PC-9 (cell line): ENCODE results near the gene PSMD1. TPM values are rescaled to one million over a fixed set of nuclear protein-coding genes. Genes with fewer than 3 reads are reported as not detected.

Source experiments
- BruUV-seq: library from RNA; stranded (reverse); fragments of 400-500 nt; replicated peaks from 2 replicates; lab custom pipeline; 2021; lab: Mats Ljungman, UMichigan
- CTCF ChIA-PET: fragments of 300-600 bp; sonication (Branson Sonifier 250); formaldehyde crosslinking; loops from one replicate; lab custom pipeline; 2022; ENCODE audit warnings: antibody characterized with exemption; lab: Charles Lee
- POLR2A ChIA-PET: fragments of 300-600 bp; sonication (Branson Sonifier 250); formaldehyde crosslinking; loops from one replicate; lab custom pipeline; 2022; ENCODE audit warnings: antibody characterized with exemption; ENCODE audit not compliant: unreplicated experiment; lab: Charles Lee
- DNase-seq, 2 experiments: peaks; one replicate each; pipeline versions ENCODE4 v3.0.0 to v3.0.0-alpha.2; 2015 to 2022; ENCODE audit warnings: mixed read lengths in 1 of 2
- H2AFZ ChIP-seq: fragments of 200-600 bp; sonication (generic); 2 replicates; pipeline ENCODE4 v1.8.1; 2017; ENCODE audit warnings: antibody characterized with exemption
- H3F3A ChIP-seq: fragments of 200-600 bp; sonication (generic); 2 replicates; pipeline ENCODE4 v1.8.1; 2017; ENCODE audit warnings: antibody characterized with exemption, mild to moderate bottlenecking, low read depth; ENCODE audit not compliant: insufficient read depth
- H3K27ac ChIP-seq: fragments of 200-600 bp; sonication (generic); 2 replicates; pipeline ENCODE4 v1.6.1; 2016; ENCODE audit warnings: mixed run types
- H3K27me3 ChIP-seq: fragments of 200-600 bp; sonication (generic); 2 replicates; pipeline ENCODE4 v1.6.1; 2016; ENCODE audit warnings: low read depth, mixed run types; ENCODE audit not compliant: insufficient read depth
- H3K36me3 ChIP-seq: fragments of 200-600 bp; sonication (generic); 2 replicates; pipeline ENCODE4 v1.6.1; 2016; ENCODE audit warnings: low read depth, mixed run types
- H3K4me1 ChIP-seq: fragments of 200-600 bp; sonication (generic); replicated peaks from 2 replicates; pipeline ENCODE4 v1.6.1; 2016; ENCODE audit warnings: mixed run types; ENCODE audit not compliant: insufficient read depth
- H3K4me2 ChIP-seq: fragments of 200-600 bp; sonication (generic); 2 replicates; pipeline ENCODE4 v1.6.1; 2017; ENCODE audit warnings: mixed run types
- H3K4me3 ChIP-seq: fragments of 200-600 bp; sonication (generic); 2 replicates; pipeline ENCODE4 v1.6.1; 2016; ENCODE audit warnings: mixed run types
- H3K79me2 ChIP-seq: fragments of 200-600 bp; sonication (generic); 2 replicates; pipeline ENCODE4 v1.6.1; 2017; ENCODE audit warnings: low read depth, mixed run types
- H3K9me2 ChIP-seq: fragments of 200-600 bp; sonication (generic); 2 replicates; pipeline ENCODE4 v1.8.1; 2017; ENCODE audit warnings: mild to moderate bottlenecking; ENCODE audit not compliant: insufficient read depth
- H3K9me3 ChIP-seq: fragments of 200-600 bp; sonication (generic); 2 replicates; pipeline ENCODE4 v1.8.1; 2016; ENCODE audit warnings: low read depth; ENCODE audit not compliant: insufficient read depth
- H4K20me1 ChIP-seq: fragments of 200-600 bp; sonication (generic); 2 replicates; pipeline ENCODE4 v1.8.1; 2017; ENCODE audit not compliant: insufficient read depth
- EZH2 ChIP-seq: fragments of 200-600 bp; sonication (generic); IDR thresholded peaks from 2 replicates; pipeline ENCODE4 v1.8.0; 2017; ENCODE audit warnings: antibody characterized with exemption, low read depth
- intact Hi-C: fragments of 100-400 bp; cut with micrococcal nuclease; formaldehyde crosslinking; loops from one replicate; pipeline ENCODE4 v1.10.0; 2022; ENCODE audit not compliant: unreplicated experiment
- total RNA-seq: library from RNA; stranded (reverse); gene quantifications from 2 replicates; pipeline ENCODE4 v1.2.3, GENCODE V29; 2021
- TF ChIP-seq, protein P1 (sequence below): fragments of 200-600 bp; sonication (generic); conservative IDR thresholded peaks from 2 replicates; pipeline ENCODE4 v1.6.1; 2017; ENCODE audit warnings: mixed run types, antibody characterized with exemption, mild to moderate bottlenecking, moderate library complexity

PSMD1 gene
- total RNA-seq, 1 experiment from 2014 or later: 119 TPM

DNA sequence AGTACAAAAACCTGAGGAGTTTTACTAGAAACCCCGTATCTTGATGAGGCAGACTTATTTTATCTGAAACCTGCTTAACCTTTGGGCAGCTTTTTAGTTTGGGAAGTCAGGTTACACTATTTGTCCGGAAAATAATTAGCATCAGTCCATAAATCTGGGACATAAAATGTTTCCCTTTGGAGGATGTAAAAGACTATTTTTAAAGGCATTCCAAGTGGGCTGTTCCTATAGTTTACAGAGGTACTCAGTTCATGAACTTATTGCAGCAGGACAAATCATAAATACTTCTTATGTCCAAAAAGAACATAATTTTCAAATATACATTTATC lies 61.9 kb downstream of the PSMD1 start:
- ChIA-PET CTCF (no interaction called here), POLR2A (no interaction called here)
- H3K4me3 ChIP-seq: no peak overlapping the region
- H3K9me2 ChIP-seq: no peaks in the 10 kb centered on the region
- H3K79me2 ChIP-seq: peaks cover 10% of the 10 kb centered on the region
- no peak overlapping the region for H3K27ac ChIP-seq
- no peaks in the 10 kb centered on the region for H3K4me1 ChIP-seq
- no peaks in the 10 kb centered on the region for H3K27me3 ChIP-seq
- H2AFZ ChIP-seq: no peak overlapping the region
- H3K4me2 ChIP-seq: no peak overlapping the region
- no peaks in the 10 kb centered on the region for H3F3A ChIP-seq
- no peaks in the 10 kb centered on the region for H3K9me3 ChIP-seq
- no peak for DNase-seq
- intact Hi-C loops: no loop called here
- H4K20me1 ChIP-seq: peaks cover 12% of the 10 kb centered on the region
- no TSS peak for BruUV-seq
- H3K36me3 ChIP-seq: 0 out of 2 replicates have a peak, but pooled peaks cover 10% of the 10 kb centered on the region
- TF ChIP-seq, protein P1, sequence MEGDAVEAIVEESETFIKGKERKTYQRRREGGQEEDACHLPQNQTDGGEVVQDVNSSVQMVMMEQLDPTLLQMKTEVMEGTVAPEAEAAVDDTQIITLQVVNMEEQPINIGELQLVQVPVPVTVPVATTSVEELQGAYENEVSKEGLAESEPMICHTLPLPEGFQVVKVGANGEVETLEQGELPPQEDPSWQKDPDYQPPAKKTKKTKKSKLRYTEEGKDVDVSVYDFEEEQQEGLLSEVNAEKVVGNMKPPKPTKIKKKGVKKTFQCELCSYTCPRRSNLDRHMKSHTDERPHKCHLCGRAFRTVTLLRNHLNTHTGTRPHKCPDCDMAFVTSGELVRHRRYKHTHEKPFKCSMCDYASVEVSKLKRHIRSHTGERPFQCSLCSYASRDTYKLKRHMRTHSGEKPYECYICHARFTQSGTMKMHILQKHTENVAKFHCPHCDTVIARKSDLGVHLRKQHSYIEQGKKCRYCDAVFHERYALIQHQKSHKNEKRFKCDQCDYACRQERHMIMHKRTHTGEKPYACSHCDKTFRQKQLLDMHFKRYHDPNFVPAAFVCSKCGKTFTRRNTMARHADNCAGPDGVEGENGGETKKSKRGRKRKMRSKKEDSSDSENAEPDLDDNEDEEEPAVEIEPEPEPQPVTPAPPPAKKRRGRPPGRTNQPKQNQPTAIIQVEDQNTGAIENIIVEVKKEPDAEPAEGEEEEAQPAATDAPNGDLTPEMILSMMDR: no peak
- no peak for TF ChIP-seq EZH2

DNA sequence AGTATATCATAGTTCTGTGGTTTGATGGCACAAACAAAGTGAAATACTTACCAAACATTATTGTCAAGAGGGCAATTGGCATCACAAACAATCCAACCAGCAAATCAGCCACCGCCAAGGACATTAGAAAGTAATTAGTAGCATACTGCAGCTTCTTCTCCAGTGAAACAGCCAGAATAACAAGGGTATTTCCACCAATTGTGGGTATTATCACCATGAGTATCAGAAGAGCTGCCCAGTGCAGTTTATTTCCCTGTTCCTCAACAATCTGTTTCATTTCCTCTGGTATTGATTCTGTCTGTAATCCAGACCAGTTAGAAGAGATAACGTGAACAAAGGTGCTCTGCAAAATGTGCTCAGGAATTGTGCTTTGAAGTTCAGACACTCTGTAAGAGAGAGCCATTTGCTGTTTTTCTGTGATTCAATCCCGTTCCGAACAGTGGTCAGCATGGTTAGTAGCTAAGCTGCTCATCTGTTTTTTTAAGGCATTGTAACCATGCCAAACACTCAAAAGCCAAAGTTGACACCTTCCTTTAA lies 66.8 kb downstream of the PSMD1 start:
- POLR2A ChIA-PET: no interaction called here
- CTCF ChIA-PET: interaction anchor here (0.7 kb wide), 2 partner anchors 14 to 44 kb away, joined by 3 read pairs; no protein-coding TSS in a partner anchor
- no TSS peak for BruUV-seq
- Histone ChIP-seq H3K27me3 (no peaks in the 10 kb centered on the region), H3K9me2 (no peaks in the 10 kb centered on the region), H3K4me3 (no peak overlapping the region), H3K9me3 (no peaks in the 10 kb centered on the region), H3K36me3 (peaks cover 24% of the 10 kb centered on the region), H3K4me1 (peaks cover 4% of the 10 kb centered on the region), H3K27ac (no peak overlapping the region), H3K4me2 (no peak overlapping the region), H4K20me1 (no peaks in the 10 kb centered on the region), H2AFZ (no peak overlapping the region), H3F3A (peaks cover 6% of the 10 kb centered on the region; the same call in 1 of the 2 replicates), H3K79me2 (peaks cover 27% of the 10 kb centered on the region)
- TF ChIP-seq, protein P1: no peak
- TF ChIP-seq EZH2: no peak
- no peak for DNase-seq
- intact Hi-C loops: no loop called here

DNA sequence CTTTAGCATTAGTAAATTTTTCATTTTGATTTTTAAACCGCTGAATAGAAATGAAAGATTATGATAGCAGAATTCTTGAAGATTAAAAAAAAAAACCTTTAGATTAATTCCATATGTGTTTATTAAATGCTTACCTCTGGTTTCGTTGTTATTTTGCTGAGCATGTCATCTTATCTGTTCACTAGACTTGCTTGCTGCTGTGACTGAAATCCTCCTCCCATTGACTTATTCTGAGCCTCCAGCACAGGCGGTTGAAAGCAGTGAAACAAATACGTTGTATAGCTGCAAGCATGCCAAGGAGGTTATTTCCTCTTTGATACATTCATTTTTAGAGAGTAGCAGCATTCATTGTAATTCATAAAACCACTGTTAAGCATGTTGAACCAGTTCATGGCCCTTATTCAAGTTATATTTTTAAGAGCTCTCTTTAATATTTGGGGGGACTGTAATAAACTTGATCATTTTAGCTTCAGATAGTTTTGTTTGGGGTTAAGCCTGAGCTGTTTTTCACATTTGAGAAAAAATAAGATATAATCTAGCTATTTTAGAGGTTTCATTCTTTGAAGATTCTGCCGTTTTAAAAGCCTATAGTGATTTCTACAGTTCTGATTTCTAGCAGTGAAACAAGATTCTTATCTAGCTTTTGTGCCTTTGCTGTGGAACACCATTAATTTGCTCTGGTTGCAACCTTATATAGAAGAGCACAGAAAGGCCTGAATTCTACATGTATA lies 68.3 kb downstream of the PSMD1 start, which contains the start of gene HTR2B:
TSS of gene HTR2B (minus strand) at position 205 of the 731 bp plus-strand sequence. CDS start 1,278 bp downstream, outside the sequence.
- DNase-seq: no peak
- BruUV-seq: no TSS peak
- Histone ChIP-seq H2AFZ (no peak within 1 kb of the TSS), H3K4me1 (peaks cover 18% of the 10 kb centered on the region), H3K9me2 (no peaks in the 10 kb centered on the region), H3K4me3 (no peak within 1 kb of the TSS), H3K4me2 (no peak within 1 kb of the TSS), H3K79me2 (peaks cover 37% of the 10 kb centered on the region), H4K20me1 (no peaks in the 10 kb centered on the region), H3K36me3 (peaks cover 21% of the 10 kb centered on the region), H3K27ac (0 out of 2 replicates have a peak within 1 kb of the TSS, but pooled peaks have one; percentile 6), H3F3A (peaks cover 11% of the 10 kb centered on the region; the same call in 1 of the 2 replicates), H3K9me3 (no peaks in the 10 kb centered on the region), H3K27me3 (no peaks in the 10 kb centered on the region)
- ChIA-PET CTCF (no interaction called here), POLR2A (no interaction called here)
- intact Hi-C loops: no loop called here
- no peak for TF ChIP-seq EZH2
- TF ChIP-seq, protein P1: no peak
